OCI-LY1 (cell line): ENCODE data around the gene TMEM114.

ENCODE experiments used
- EZH2 ChIP-seq: fragments of 200-600 bp; sonication (generic), shearing (Covaris generic); IDR thresholded peaks from 2 replicates; pipeline ENCODE4 v1.8.0; 2017; ENCODE audit warnings: borderline replicate concordance, mixed run types, mild to moderate bottlenecking, antibody characterized with exemption, low read length, moderate library complexity, mixed read lengths
- TF ChIP-seq, protein P1 (sequence below): fragments of 200-600 bp; sonication (generic), shearing (Covaris generic); IDR thresholded peaks from 2 replicates; pipeline ENCODE4 v1.5.1; 2017; ENCODE audit warnings: mild to moderate bottlenecking, antibody characterized with exemption, low read length, moderate library complexity, mixed read lengths

DNA sequence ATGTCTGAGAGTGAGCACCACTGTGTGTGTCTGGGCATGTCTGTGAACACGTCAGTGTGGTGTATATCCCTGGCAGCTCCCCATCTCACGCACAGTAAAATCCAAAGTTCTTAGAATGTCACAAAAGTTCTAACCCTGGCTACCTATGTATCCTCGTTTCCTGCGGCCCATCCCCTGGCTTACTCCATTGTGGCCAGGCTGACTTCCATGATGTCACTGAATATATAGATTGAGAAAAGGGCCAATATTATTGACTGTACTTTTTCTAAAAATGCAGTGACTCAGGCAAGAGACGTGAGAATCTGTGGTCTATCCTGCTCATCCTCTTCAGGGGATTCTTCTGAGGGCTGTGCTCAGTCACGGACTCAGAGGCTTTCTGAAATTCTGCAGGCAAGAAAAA, 30.2 kb upstream of the TMEM114 start:
- TF ChIP-seq, protein P1, sequence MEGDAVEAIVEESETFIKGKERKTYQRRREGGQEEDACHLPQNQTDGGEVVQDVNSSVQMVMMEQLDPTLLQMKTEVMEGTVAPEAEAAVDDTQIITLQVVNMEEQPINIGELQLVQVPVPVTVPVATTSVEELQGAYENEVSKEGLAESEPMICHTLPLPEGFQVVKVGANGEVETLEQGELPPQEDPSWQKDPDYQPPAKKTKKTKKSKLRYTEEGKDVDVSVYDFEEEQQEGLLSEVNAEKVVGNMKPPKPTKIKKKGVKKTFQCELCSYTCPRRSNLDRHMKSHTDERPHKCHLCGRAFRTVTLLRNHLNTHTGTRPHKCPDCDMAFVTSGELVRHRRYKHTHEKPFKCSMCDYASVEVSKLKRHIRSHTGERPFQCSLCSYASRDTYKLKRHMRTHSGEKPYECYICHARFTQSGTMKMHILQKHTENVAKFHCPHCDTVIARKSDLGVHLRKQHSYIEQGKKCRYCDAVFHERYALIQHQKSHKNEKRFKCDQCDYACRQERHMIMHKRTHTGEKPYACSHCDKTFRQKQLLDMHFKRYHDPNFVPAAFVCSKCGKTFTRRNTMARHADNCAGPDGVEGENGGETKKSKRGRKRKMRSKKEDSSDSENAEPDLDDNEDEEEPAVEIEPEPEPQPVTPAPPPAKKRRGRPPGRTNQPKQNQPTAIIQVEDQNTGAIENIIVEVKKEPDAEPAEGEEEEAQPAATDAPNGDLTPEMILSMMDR = no peak
- TF ChIP-seq EZH2 = no peak
